IMR-90 (cell line): Measurements from ENCODE around the gene ARRDC1. TPM values are rescaled to one million over a fixed set of nuclear protein-coding genes. Genes with fewer than 3 reads are reported as not detected.

Source experiments
- ATAC-seq: fragments of 200-7000 bp; cut with Tn5 transposase; 2 replicates; pipeline ENCODE4 v1.9.1; 2020; ENCODE audit warnings: low read depth, mild to moderate bottlenecking, moderate library complexity
- BruUV-seq: library from RNA; stranded (reverse); fragments of 400-500 nt; replicated peaks from 2 replicates; lab custom pipeline; 2021; lab: Mats Ljungman, UMichigan
- CTCF ChIA-PET: fragments of 300-600 bp; formaldehyde crosslinking; extraction: SDS; loops from one replicate; lab custom pipeline; 2021; ENCODE audit warnings: antibody characterized with exemption; lab: Yijun Ruan, JAX
- POLR2A ChIA-PET: fragments of 300-600 bp; sonication (Branson Sonifier 250); formaldehyde crosslinking; loops from one replicate; lab custom pipeline; 2022; ENCODE audit warnings: antibody characterized with exemption; ENCODE audit not compliant: unreplicated experiment; lab: Charles Lee
- DNase-seq: peaks from one replicate; pipeline ENCODE4 v3.0.0; 2013
- H2AFZ ChIP-seq: replicated peaks from 2 replicates; pipeline ENCODE3; 2013; ENCODE audit warnings: low read length, mild to moderate bottlenecking; ENCODE audit not compliant: poor library complexity
- H2AK5ac ChIP-seq: 2 replicates; pipeline ENCODE4 v1.6.1; 2013; ENCODE audit warnings: low read depth, low read length, inconsistent platforms
- H2AK9ac ChIP-seq: replicated peaks from 2 replicates; pipeline ENCODE3; 2013; ENCODE audit warnings: mild to moderate bottlenecking, low read depth, low read length, moderate library complexity; ENCODE audit not compliant: poor library complexity
- H2BK120ac ChIP-seq: 2 replicates; pipeline ENCODE4 v1.6.1; 2013; ENCODE audit warnings: low read depth, low read length, inconsistent platforms
- H2BK15ac ChIP-seq: 3 replicates; pipeline ENCODE4 v1.6.1; 2013; ENCODE audit warnings: low read depth, low read length, inconsistent platforms
- H2BK20ac ChIP-seq: 2 replicates; pipeline ENCODE4 v1.6.1; 2013; ENCODE audit warnings: low read depth, mild to moderate bottlenecking, inconsistent platforms, low read length, moderate library complexity
- H2BK5ac ChIP-seq: 2 replicates; pipeline ENCODE4 v1.6.1; 2013; ENCODE audit warnings: mild to moderate bottlenecking, low read depth, low read length, inconsistent platforms; ENCODE audit not compliant: poor library complexity, severe bottlenecking
- H3K14ac ChIP-seq: replicated peaks from 2 replicates; pipeline ENCODE4 v1.6.1; 2013; ENCODE audit warnings: low read depth, low read length, inconsistent platforms
- H3K18ac ChIP-seq: 2 replicates; pipeline ENCODE4 v1.6.1; 2013; ENCODE audit warnings: low read depth, low read length, control low read depth
- H3K23ac ChIP-seq: 2 replicates; pipeline ENCODE4 v1.6.1; 2013; ENCODE audit warnings: low read depth, low read length, inconsistent platforms
- H3K27ac ChIP-seq: 2 replicates; pipeline ENCODE4 v1.5.1; 2013; ENCODE audit warnings: mild to moderate bottlenecking, control low read depth, low read length; ENCODE audit not compliant: insufficient read depth
- H3K27me3 ChIP-seq: 2 replicates; pipeline ENCODE4 v1.6.1; 2013; ENCODE audit warnings: low read length; ENCODE audit not compliant: control insufficient read depth, insufficient read depth
- H3K36me3 ChIP-seq: 2 replicates; pipeline ENCODE4 v1.6.1; 2013; ENCODE audit warnings: low read length, mixed read lengths; ENCODE audit not compliant: control insufficient read depth, insufficient read depth
- H3K4ac ChIP-seq: 2 replicates; pipeline ENCODE4 v1.6.1; 2013; ENCODE audit warnings: low read depth, low read length, inconsistent platforms
- H3K4me1 ChIP-seq: 2 replicates; pipeline ENCODE4 v1.6.1; 2013; ENCODE audit warnings: low read length, mixed read lengths; ENCODE audit not compliant: control insufficient read depth, insufficient read depth
- H3K4me2 ChIP-seq: 2 replicates; pipeline ENCODE4 v1.6.1; 2013; ENCODE audit warnings: low read depth, mild to moderate bottlenecking, control low read depth, low read length, moderate library complexity
- H3K4me3 ChIP-seq: 2 replicates; pipeline ENCODE4 v1.5.1; 2013; ENCODE audit warnings: low read depth, mild to moderate bottlenecking, control low read depth, low read length, moderate library complexity; ENCODE audit not compliant: insufficient read depth
- H3K56ac ChIP-seq: 2 replicates; pipeline ENCODE4 v1.6.1; 2013; ENCODE audit warnings: low read length, inconsistent platforms; ENCODE audit not compliant: insufficient read depth; ENCODE audit errors: extremely low read depth
- H3K79me1 ChIP-seq, 2 experiments: 2 replicates each; pipeline ENCODE4 v1.6.1; 2013; ENCODE audit warnings: low read length in 2 of 2, inconsistent platforms in 1 of 2, low read depth in 1 of 2
- H3K9ac ChIP-seq: 2 replicates; pipeline ENCODE4 v1.6.1; 2013; ENCODE audit warnings: low read depth, low read length, control low read depth
- H3K9me1 ChIP-seq: 2 replicates; pipeline ENCODE4 v1.6.1; 2013; ENCODE audit warnings: low read length, inconsistent platforms; ENCODE audit not compliant: insufficient read depth
- H3K9me3 ChIP-seq: 2 replicates; pipeline ENCODE4 v1.6.1; 2013; ENCODE audit warnings: low read length; ENCODE audit not compliant: control insufficient read depth, insufficient read depth
- H4K20me1 ChIP-seq: 2 replicates; pipeline ENCODE4 v1.6.1; 2013; ENCODE audit warnings: low read length, inconsistent platforms; ENCODE audit not compliant: insufficient read depth
- H4K5ac ChIP-seq: 2 replicates; pipeline ENCODE4 v1.6.1; 2013; ENCODE audit warnings: mild to moderate bottlenecking, low read depth, low read length, control low read depth
- H4K8ac ChIP-seq, 2 experiments: 2 replicates each; pipeline ENCODE4 v1.6.1; 2013; ENCODE audit warnings: low read depth in 2 of 2, low read length in 2 of 2, control low read depth in 1 of 2, inconsistent platforms in 1 of 2
- H4K91ac ChIP-seq: 2 replicates; pipeline ENCODE4 v1.6.1; 2013; ENCODE audit warnings: low read depth, low read length, inconsistent platforms; ENCODE audit not compliant: insufficient read depth
- CHD1 ChIP-seq: IDR thresholded peaks from 2 replicates; pipeline ENCODE4 v1.6.1; 2012; ENCODE audit warnings: low read depth, low read length, improper control_type of control experiment
- FOS ChIP-seq: fragments of 150-350 bp; IDR thresholded peaks from 2 replicates; pipeline ENCODE4 v1.6.1; 2016; ENCODE audit warnings: low read depth, low read length
- MAFK ChIP-seq: IDR thresholded peaks from 2 replicates; pipeline ENCODE4 v1.6.1; 2012; ENCODE audit warnings: low read depth, low read length, improper control_type of control experiment
- MAZ ChIP-seq: IDR thresholded peaks from 2 replicates; pipeline ENCODE4 v1.6.1; 2012; ENCODE audit warnings: low read depth, mild to moderate bottlenecking, low read length, improper control_type of control experiment, moderate library complexity, borderline replicate concordance
- NFE2L2 ChIP-seq: fragments of 150-350 bp; IDR thresholded peaks from 2 replicates; pipeline ENCODE4 v1.6.1; 2016; ENCODE audit warnings: low read depth, mild to moderate bottlenecking, low read length
- POLR2A ChIP-seq: IDR thresholded peaks from 2 replicates; pipeline ENCODE4 v1.6.1; 2012; ENCODE audit warnings: mild to moderate bottlenecking, low read depth, low read length
- RCOR1 ChIP-seq: IDR thresholded peaks from 2 replicates; pipeline ENCODE4 v1.6.1; 2012; ENCODE audit warnings: mild to moderate bottlenecking, low read length, improper control_type of control experiment; ENCODE audit not compliant: insufficient replicate concordance
- WGBS, 2 experiments: methylation state at CpG; one replicate each; pipeline versions ENCODE4 v1.1.5 to v1.1.7; 2013; ENCODE audit warnings: missing lambda C conversion rate in 2 of 2; ENCODE audit not compliant: insufficient read length in 1 of 2; ENCODE audit errors: extremely low coverage in 2 of 2; 5-methylcytosine and 5-hydroxymethylcytosine counted together
- dilution Hi-C: fragments of 300-500 bp; cut with HindIII; formaldehyde crosslinking; loops from one replicate; pipeline ENCODE4 v1.14.3; 2018; ENCODE audit warnings: low sequenced_read_pairs; ENCODE audit not compliant: unreplicated experiment
- in situ Hi-C: fragments of 300-500 bp; cut with MboI; formaldehyde crosslinking; loops from 3 replicates; pipeline ENCODE4 v1.14.3; 2019; ENCODE audit warnings: low sequenced_read_pairs, inconsistent platforms, mixed read lengths
- intact Hi-C: fragments of 100-400 bp; cut with micrococcal nuclease; formaldehyde crosslinking; loops from 2 replicates; pipeline ENCODE4 v1.10.0; 2022
- polyA plus RNA-seq, 3 experiments: library from polyadenylated mRNA; depleted of rRNA; stranded (reverse); fragments of >200 nt; gene quantifications; 2 replicates each; pipeline ENCODE4 v1.2.3, GENCODE V29; 2012; ENCODE audit warnings: low replicate concordance in 1 of 3
- total RNA-seq: library from RNA; depleted of rRNA; stranded (reverse); fragments of >200 nt; gene quantifications from 2 replicates; pipeline ENCODE4 v1.2.3, GENCODE V29; 2012

The ARRDC1 gene
- total and polyA plus RNA-seq, 2 of the 4 experiments (the other 2 are of a cell fraction) = 7.7 to 41.4 TPM

GRCh38 chr9:137646341-137646740 is 40.9 kb downstream of the ARRDC1 start:
- Histone ChIP-seq H3K27me3 (no peaks in the 10 kb centered on the region), H2BK20ac (no peak overlapping the region), H4K5ac (no peak overlapping the region), H3K4me3 (no peak overlapping the region), H2AK5ac (no peak overlapping the region), H2AK9ac (no peak overlapping the region), H3K4ac (no peak overlapping the region), H4K91ac (no peak overlapping the region), H3K36me3 (peaks cover 6% of the 10 kb centered on the region), H3K9me3 (no peaks in the 10 kb centered on the region), H3K23ac (no peak overlapping the region), H3K14ac (no peak overlapping the region), H2AFZ (no peak overlapping the region), H4K20me1 (peaks cover 73% of the 10 kb centered on the region), H3K4me2 (no peak overlapping the region), H3K79me1 (peaks cover 34 to 77% of the 10 kb centered on the region in 2 experiments), H3K4me1 (peaks cover 4% of the 10 kb centered on the region; the same call in 1 of the 2 replicates), H3K9me1 (peaks cover 24% of the 10 kb centered on the region), H3K9ac (no peak overlapping the region), H2BK15ac (no peak overlapping the region), H2BK120ac (no peak overlapping the region), H3K18ac (no peak overlapping the region), H3K27ac (no peak overlapping the region), H2BK5ac (no peak overlapping the region), H4K8ac (no peak overlapping the region), H3K56ac (no peak overlapping the region)
- POLR2A ChIA-PET = no interaction called here
- in situ Hi-C loops = no loop called here
- ATAC-seq = no peak
- no peak for TF ChIP-seq NFE2L2
- TF ChIP-seq MAFK = no peak
- TF ChIP-seq RCOR1 = no peak
- no peak for TF ChIP-seq MAZ
- TF ChIP-seq CHD1 = no peak
- TF ChIP-seq POLR2A = no peak
- no peak for TF ChIP-seq FOS
- WGBS, 2 experiments = 60% methylated on average over 2 of the region's 13 CpGs; no CpG with 5 or more reads in 1 of the 2 experiments
- CTCF ChIA-PET = interaction anchor here (0.7 kb wide), 1 partner anchor 40 kb away, joined by 3 read pairs; no protein-coding TSS in a partner anchor
- intact Hi-C loops = no loop called here
- DNase-seq = no peak
- dilution Hi-C loops = no loop called here
- no TSS peak for BruUV-seq
